ENCODE results near the gene PRICKLE2.

The PRICKLE2 gene

GRCh38 chr3:64114651-64115050 lies 110.6 kb downstream of the PRICKLE2 start:
- H3K4me2 ChIP-seq (ENCODE audit: low read length): no peak overlapping the region
- no peaks in the 10 kb centered on the region for H3F3A ChIP-seq (ENCODE audit: control insufficient read depth, insufficient read depth)
- no peaks in the 10 kb centered on the region for H3K27me3 ChIP-seq (ENCODE audit: control insufficient read depth, low read length)
- TF ChIP-seq EZH2phosphoT487 (IDR thresholded peaks at IDR 0.05; ENCODE audit: borderline replicate concordance, low read length): no peak
- TF ChIP-seq, protein P1, sequence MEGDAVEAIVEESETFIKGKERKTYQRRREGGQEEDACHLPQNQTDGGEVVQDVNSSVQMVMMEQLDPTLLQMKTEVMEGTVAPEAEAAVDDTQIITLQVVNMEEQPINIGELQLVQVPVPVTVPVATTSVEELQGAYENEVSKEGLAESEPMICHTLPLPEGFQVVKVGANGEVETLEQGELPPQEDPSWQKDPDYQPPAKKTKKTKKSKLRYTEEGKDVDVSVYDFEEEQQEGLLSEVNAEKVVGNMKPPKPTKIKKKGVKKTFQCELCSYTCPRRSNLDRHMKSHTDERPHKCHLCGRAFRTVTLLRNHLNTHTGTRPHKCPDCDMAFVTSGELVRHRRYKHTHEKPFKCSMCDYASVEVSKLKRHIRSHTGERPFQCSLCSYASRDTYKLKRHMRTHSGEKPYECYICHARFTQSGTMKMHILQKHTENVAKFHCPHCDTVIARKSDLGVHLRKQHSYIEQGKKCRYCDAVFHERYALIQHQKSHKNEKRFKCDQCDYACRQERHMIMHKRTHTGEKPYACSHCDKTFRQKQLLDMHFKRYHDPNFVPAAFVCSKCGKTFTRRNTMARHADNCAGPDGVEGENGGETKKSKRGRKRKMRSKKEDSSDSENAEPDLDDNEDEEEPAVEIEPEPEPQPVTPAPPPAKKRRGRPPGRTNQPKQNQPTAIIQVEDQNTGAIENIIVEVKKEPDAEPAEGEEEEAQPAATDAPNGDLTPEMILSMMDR (IDR thresholded peaks at IDR 0.05; ENCODE audit: low read depth, low read length, poor library complexity, severe bottlenecking): no peak
- H3K9me2 ChIP-seq (replicated peaks; ENCODE audit: control insufficient read depth, low read length): no peaks in the 10 kb centered on the region
- H3K4me3 ChIP-seq (ENCODE audit: low read length): no peak overlapping the region
- H4K20me1 ChIP-seq (ENCODE audit: control insufficient read depth, insufficient read depth, low read depth, low read length): no peaks in the 10 kb centered on the region
- no peak overlapping the region for H3K27ac ChIP-seq (ENCODE audit: low read depth, low read length)
- H3K79me2 ChIP-seq (ENCODE audit: control insufficient read depth, low read length): no peaks in the 10 kb centered on the region
- H3K36me3 ChIP-seq (ENCODE audit: control insufficient read depth, low read length): no peaks in the 10 kb centered on the region
- no peaks in the 10 kb centered on the region for H3K4me1 ChIP-seq (ENCODE audit: control insufficient read depth, low read length)
- H3K9me3 ChIP-seq (ENCODE audit: control insufficient read depth, insufficient read depth, low read length): no peaks in the 10 kb centered on the region

- H3K4me2 ChIP-seq (ENCODE audit: low read length): no peak overlapping the region
- no peaks in the 10 kb centered on the region for H3K27me3 ChIP-seq (ENCODE audit: control insufficient read depth, low read length)
- H3K79me2 ChIP-seq (ENCODE audit: control insufficient read depth, low read length): no peaks in the 10 kb centered on the region
- no peak overlapping the region for H3K4me3 ChIP-seq (ENCODE audit: low read length)
- H3F3A ChIP-seq (ENCODE audit: control insufficient read depth, insufficient read depth): no peaks in the 10 kb centered on the region
- TF ChIP-seq, protein P1 (IDR thresholded peaks at IDR 0.05; ENCODE audit: low read depth, low read length, poor library complexity, severe bottlenecking): no peak
- no peak for TF ChIP-seq EZH2phosphoT487 (IDR thresholded peaks at IDR 0.05; ENCODE audit: borderline replicate concordance, low read length)
- H4K20me1 ChIP-seq (ENCODE audit: control insufficient read depth, insufficient read depth, low read depth, low read length): no peaks in the 10 kb centered on the region
- no peaks in the 10 kb centered on the region for H3K36me3 ChIP-seq (ENCODE audit: control insufficient read depth, low read length)
- H3K9me3 ChIP-seq (ENCODE audit: control insufficient read depth, insufficient read depth, low read length): no peaks in the 10 kb centered on the region
- no peak overlapping the region for H3K27ac ChIP-seq (ENCODE audit: low read depth, low read length)
- H3K9me2 ChIP-seq (replicated peaks; ENCODE audit: control insufficient read depth, low read length): no peaks in the 10 kb centered on the region
- no peaks in the 10 kb centered on the region for H3K4me1 ChIP-seq (ENCODE audit: control insufficient read depth, low read length)
These were observed 113.4 kb downstream of the PRICKLE2 start for GRCh38 chr3:64111872-64112271.

- no peaks in the 10 kb centered on the region for H3K79me2 ChIP-seq (ENCODE audit: control insufficient read depth, low read length)
- no peaks in the 10 kb centered on the region for H4K20me1 ChIP-seq (ENCODE audit: control insufficient read depth, insufficient read depth, low read depth, low read length)
- no peak overlapping the region for H3K27ac ChIP-seq (ENCODE audit: low read depth, low read length)
- H3K4me2 ChIP-seq (ENCODE audit: low read length): no peak overlapping the region
- H3K9me2 ChIP-seq (replicated peaks; ENCODE audit: control insufficient read depth, low read length): no peaks in the 10 kb centered on the region
- H3F3A ChIP-seq (ENCODE audit: control insufficient read depth, insufficient read depth): no peaks in the 10 kb centered on the region
- H3K4me1 ChIP-seq (ENCODE audit: control insufficient read depth, low read length): peaks cover 3% of the 10 kb centered on the region; the same call in 1 of the 2 replicates
- no peaks in the 10 kb centered on the region for H3K36me3 ChIP-seq (ENCODE audit: control insufficient read depth, low read length)
- no peak overlapping the region for H3K4me3 ChIP-seq (ENCODE audit: low read length)
- H3K27me3 ChIP-seq (ENCODE audit: control insufficient read depth, low read length): no peaks in the 10 kb centered on the region
- TF ChIP-seq EZH2phosphoT487 (IDR thresholded peaks at IDR 0.05; ENCODE audit: borderline replicate concordance, low read length): no peak
- TF ChIP-seq, protein P1 (IDR thresholded peaks at IDR 0.05; ENCODE audit: low read depth, low read length, poor library complexity, severe bottlenecking): no peak
- H3K9me3 ChIP-seq (ENCODE audit: control insufficient read depth, insufficient read depth, low read length): no peaks in the 10 kb centered on the region
These were observed 114.2 kb downstream of the PRICKLE2 start for GRCh38 chr3:64111083-64111482.

GRCh38 chr3:64110071-64110470 lies 115.2 kb downstream of the PRICKLE2 start:
- H3K27ac ChIP-seq (ENCODE audit: low read depth, low read length): no peak overlapping the region
- H3K36me3 ChIP-seq (ENCODE audit: control insufficient read depth, low read length): no peaks in the 10 kb centered on the region
- H3K4me2 ChIP-seq (ENCODE audit: low read length): no peak overlapping the region
- H4K20me1 ChIP-seq (ENCODE audit: control insufficient read depth, insufficient read depth, low read depth, low read length): no peaks in the 10 kb centered on the region
- no peaks in the 10 kb centered on the region for H3K9me3 ChIP-seq (ENCODE audit: control insufficient read depth, insufficient read depth, low read length)
- peaks cover 8% of the 10 kb centered on the region for H3K4me1 ChIP-seq (ENCODE audit: control insufficient read depth, low read length)
- no peak overlapping the region for H3K4me3 ChIP-seq (ENCODE audit: low read length)
- H3F3A ChIP-seq (ENCODE audit: control insufficient read depth, insufficient read depth): no peaks in the 10 kb centered on the region
- no peaks in the 10 kb centered on the region for H3K27me3 ChIP-seq (ENCODE audit: control insufficient read depth, low read length)
- no peaks in the 10 kb centered on the region for H3K9me2 ChIP-seq (replicated peaks; ENCODE audit: control insufficient read depth, low read length)
- no peak for TF ChIP-seq EZH2phosphoT487 (IDR thresholded peaks at IDR 0.05; ENCODE audit: borderline replicate concordance, low read length)
- TF ChIP-seq, protein P1 (IDR thresholded peaks at IDR 0.05; ENCODE audit: low read depth, low read length, poor library complexity, severe bottlenecking): no peak
- H3K79me2 ChIP-seq (ENCODE audit: control insufficient read depth, low read length): no peaks in the 10 kb centered on the region

Measured in DOHH2 (cell line).